CD14-positive monocyte (primary cell): ENCODE data around the gene COQ2. TPM values are rescaled to one million over a fixed set of nuclear protein-coding genes. Genes with fewer than 3 reads are reported as not detected.

Experiments used
- DNase-seq, 3 donors: peaks; one replicate each; pipeline ENCODE4 v3.0.0-alpha.2; 2011 to 2022
- H2AFZ ChIP-seq: 2 replicates; pipeline ENCODE4 v1.6.0; 2012; ENCODE audit warnings: mild to moderate bottlenecking, low read depth, low read length, inconsistent platforms; ENCODE audit not compliant: insufficient read depth, poor library complexity, severe bottlenecking
- H3K27ac ChIP-seq, 2 donors: 1 replicate in 1 of 2; 2 replicates in 1 of 2; pipeline ENCODE4 v1.5.1; 2012 to 2013; ENCODE audit warnings: low read length in 2 of 2, control low read depth in 1 of 2, inconsistent platforms in 1 of 2, low read depth in 1 of 2, mild to moderate bottlenecking in 1 of 2
- H3K27me3 ChIP-seq, 2 donors: one replicate each; pipeline versions ENCODE4 v1.6.0 to v1.6.1; 2011 to 2013; ENCODE audit warnings: low read length in 2 of 2; ENCODE audit not compliant: control insufficient read depth in 2 of 2, insufficient read depth in 2 of 2
- H3K36me3 ChIP-seq, 2 donors: replicated peaks in 1 of 2; 1 replicate in 1 of 2; 2 replicates in 1 of 2; pipeline versions ENCODE4 v1.5.1 to v1.6.1; 2012 to 2013; ENCODE audit warnings: low read length in 2 of 2, control low read depth in 1 of 2, inconsistent platforms in 1 of 2, mild to moderate bottlenecking in 1 of 2; ENCODE audit not compliant: insufficient read depth in 2 of 2, control insufficient read depth in 1 of 2
- H3K4me1 ChIP-seq, 2 donors: 1 replicate in 1 of 2; 2 replicates in 1 of 2; pipeline versions ENCODE4 v1.5.1 to v1.6.1; 2012 to 2013; ENCODE audit warnings: low read length in 2 of 2, control low read depth in 1 of 2, inconsistent platforms in 1 of 2, mild to moderate bottlenecking in 1 of 2, moderate library complexity in 1 of 2; ENCODE audit not compliant: insufficient read depth in 2 of 2, control insufficient read depth in 1 of 2
- H3K4me2 ChIP-seq: replicated peaks from 2 replicates; pipeline ENCODE3; 2012; ENCODE audit warnings: low read length, moderate library complexity, mild to moderate bottlenecking; ENCODE audit not compliant: poor library complexity, severe bottlenecking; ENCODE audit errors: extremely low read depth
- H3K4me3 ChIP-seq, 3 experiments: fragments of 200-600 bp in 1 of 3; sonication (generic) in 1 of 3; replicated peaks in 1 of 3; 1 replicate in 2 of 3; 2 replicates in 1 of 3; pipeline ENCODE4 v1.5.1; 2011 to 2013; ENCODE audit warnings: low read length in 3 of 3, mild to moderate bottlenecking in 3 of 3, control low read depth in 2 of 3, low read depth in 2 of 3, inconsistent platforms in 1 of 3, moderate library complexity in 1 of 3
- H3K79me2 ChIP-seq: 2 replicates; pipeline ENCODE4 v1.6.0; 2012; ENCODE audit warnings: mild to moderate bottlenecking, control low read depth, inconsistent platforms, low read length, moderate library complexity; ENCODE audit not compliant: insufficient read depth
- H3K9ac ChIP-seq: 2 replicates; pipeline ENCODE4 v1.6.0; 2017; ENCODE audit warnings: low read length, mild to moderate bottlenecking; ENCODE audit not compliant: insufficient read depth, poor library complexity, severe bottlenecking
- H3K9me3 ChIP-seq, 2 donors: replicated peaks in 1 of 2; 1 replicate in 1 of 2; 2 replicates in 1 of 2; pipeline versions ENCODE4 v1.5.1 to v1.6.1; 2012 to 2013; ENCODE audit warnings: low read length in 2 of 2, control low read depth in 1 of 2; ENCODE audit not compliant: control insufficient read depth in 1 of 2, insufficient read depth in 1 of 2
- H4K20me1 ChIP-seq: 2 replicates; pipeline ENCODE4 v1.6.0; 2012; ENCODE audit warnings: mild to moderate bottlenecking, low read length, control low read depth, moderate library complexity; ENCODE audit not compliant: insufficient read depth
- H3K27ac Mint-ChIP-seq, 7 donors: one replicate each; pipeline ENCODE4 v1.8.0; 2020; ENCODE audit warnings: mild to moderate bottlenecking in 7 of 7, mixed read lengths in 7 of 7, moderate library complexity in 6 of 7, inconsistent platforms in 2 of 7
- H3K27me3 Mint-ChIP-seq, 3 donors: one replicate each; pipeline ENCODE4 v1.8.0; 2021 to 2022; ENCODE audit warnings: low read depth in 3 of 3, mild to moderate bottlenecking in 3 of 3, mixed read lengths in 3 of 3, moderate library complexity in 3 of 3, inconsistent platforms in 1 of 3
- H3K36me3 Mint-ChIP-seq, 2 donors: one replicate each; pipeline ENCODE4 v1.8.0; 2020; ENCODE audit warnings: mixed read lengths in 2 of 2, inconsistent platforms in 1 of 2, mild to moderate bottlenecking in 1 of 2
- H3K4me1 Mint-ChIP-seq: one replicate; pipeline ENCODE4 v1.8.0; 2020; ENCODE audit warnings: mild to moderate bottlenecking, mixed read lengths
- H3K4me3 Mint-ChIP-seq, 2 donors: one replicate each; pipeline ENCODE4 v1.8.0; 2020; ENCODE audit warnings: mild to moderate bottlenecking in 2 of 2, mixed read lengths in 2 of 2, moderate library complexity in 1 of 2
- H3K9me3 Mint-ChIP-seq, 7 donors: one replicate each; pipeline ENCODE4 v1.8.0; 2020 to 2022; ENCODE audit warnings: mixed read lengths in 7 of 7, mild to moderate bottlenecking in 6 of 7, moderate library complexity in 6 of 7, inconsistent platforms in 2 of 7
- CTCF ChIP-seq: fragments of 200-600 bp; IDR thresholded peaks from one replicate; pipeline ENCODE4 v1.8.0; 2022; ENCODE audit warnings: antibody characterized with exemption, mild to moderate bottlenecking
- WGBS: methylation state at CpG from one replicate; pipeline ENCODE4 v1.1.5; 2013; ENCODE audit warnings: missing lambda C conversion rate; ENCODE audit not compliant: insufficient coverage; 5-methylcytosine and 5-hydroxymethylcytosine counted together
- intact Hi-C, 2 donors: fragments of 100-400 bp; cut with micrococcal nuclease; formaldehyde crosslinking; loops; one replicate each; pipeline versions ENCODE4 v1.15.0 to v1.15.1; 2023
- polyA plus RNA-seq, 3 donors: library from polyadenylated mRNA; depleted of rRNA in 1 of 3; unstranded in 2 of 3; stranded (reverse) in 1 of 3; fragments of 300-500 nt in 2 of 3; fragments of >200 nt in 1 of 3; fragmentation: Illumina TruSeq in 2 of 3; gene quantifications; 1 replicate in 2 of 3; 2 replicates in 1 of 3; pipeline ENCODE4 v1.2.3, GENCODE V29; 2012 to 2021

Gene COQ2
- polyA plus RNA-seq, 3 donors = 14.7 to 48.6 (median 40.7) TPM

GRCh38 chr4:83282049-83282535 lies 2.5 kb downstream of the COQ2 start:
- H3K9ac ChIP-seq = no peak overlapping the region
- DNase-seq = peak; percentile 45 to 64 (median 51)
- no peaks in the 10 kb centered on the region for H3K27me3 ChIP-seq
- H3K79me2 ChIP-seq = peaks cover 68% of the 10 kb centered on the region
- Mint-ChIP-seq H3K9me3 (no peaks in the 10 kb centered on the region), H3K36me3 (peaks cover 19 to 24% of the 10 kb centered on the region in 2 donors), H3K27me3 (no peaks in the 10 kb centered on the region), H3K27ac (peak overlapping the region in 4 of 7 donors; percentile 1 to 81 (median 62)), H3K4me1 (peaks cover 52% of the 10 kb centered on the region), H3K4me3 (peak overlapping the region in 1 of 2 donors; percentile 59)
- H3K4me1 ChIP-seq = peaks cover 37 to 46% of the 10 kb centered on the region in 2 donors
- WGBS = no CpG with 5 or more reads among the region's 4 CpGs
- H3K27ac ChIP-seq = peak overlapping the region in 1 of 2 donors; percentile 46
- peak overlapping the region in 1 of 3 experiments; percentile 21 for H3K4me3 ChIP-seq
- peaks cover 22 to 27% of the 10 kb centered on the region in 2 donors for H3K36me3 ChIP-seq
- no peaks in the 10 kb centered on the region for H3K9me3 ChIP-seq
- intact Hi-C loops = loop anchor here (5.0 to 10.0 kb wide), 3 partner anchors 173 to 417 kb away; partner anchors contain the start of genes HELQ (in 1 of the 2) and MRPS18C (in 1 of the 2)
- H2AFZ ChIP-seq = no peak overlapping the region
- peak overlapping the region; percentile 82 for H3K4me2 ChIP-seq
- peak; percentile 71 for TF ChIP-seq CTCF
- peaks cover 22% of the 10 kb centered on the region for H4K20me1 ChIP-seq

GRCh38 chr4:83281307-83281706 lies 3.3 kb downstream of the COQ2 start:
- Mint-ChIP-seq H3K4me1 (peaks cover 56% of the 10 kb centered on the region), H3K9me3 (no peaks in the 10 kb centered on the region), H3K36me3 (peaks cover 25 to 31% of the 10 kb centered on the region in 2 donors), H3K27ac (peak overlapping the region in 2 of 7 donors; percentile 50 to 71), H3K27me3 (no peaks in the 10 kb centered on the region), H3K4me3 (no peak overlapping the region)
- H3K4me3 ChIP-seq = no peak overlapping the region
- peaks cover 24 to 35% of the 10 kb centered on the region in 2 donors for H3K36me3 ChIP-seq
- no peak overlapping the region for H3K4me2 ChIP-seq
- peaks cover 22% of the 10 kb centered on the region for H4K20me1 ChIP-seq
- H3K27me3 ChIP-seq = no peaks in the 10 kb centered on the region
- no peak for DNase-seq
- H2AFZ ChIP-seq = no peak overlapping the region
- H3K79me2 ChIP-seq = peaks cover 71% of the 10 kb centered on the region
- no CpG with 5 or more reads among the region's 4 CpGs for WGBS
- H3K4me1 ChIP-seq = peaks cover 35 to 45% of the 10 kb centered on the region in 2 donors
- intact Hi-C loops = loop anchor here (5.0 to 10.0 kb wide), 3 partner anchors 173 to 417 kb away; partner anchors contain the start of genes HELQ (in 1 of the 2) and MRPS18C (in 1 of the 2)
- H3K9ac ChIP-seq = no peak overlapping the region
- H3K9me3 ChIP-seq = no peaks in the 10 kb centered on the region
- no peak for TF ChIP-seq CTCF
- H3K27ac ChIP-seq = peak overlapping the region in 1 of 2 donors; percentile 46
